T follicular helper cell (primary cell): ENCODE data around the gene TAF1B.

Experiments
- DNase-seq: peaks from one replicate; pipeline ENCODE4 v3.0.0-alpha.2; 2020; ENCODE audit warnings: low read depth

The TAF1B gene

GRCh38 chr2:9941996-9942390 is 98.7 kb downstream of the TAF1B start:
- DNase-seq: no peak

GRCh38 chr2:9944330-9944758 is 101.1 kb downstream of the TAF1B start:
- no peak for DNase-seq

GRCh38 chr2:9945596-9945995 is 102.3 kb downstream of the TAF1B start:
- DNase-seq: no peak

- DNase-seq: no peak
These were observed 102.8 kb downstream of the TAF1B start for GRCh38 chr2:9946076-9946475.

GRCh38 chr2:9946818-9947217 is 103.5 kb downstream of the TAF1B start:
- no peak for DNase-seq

GRCh38 chr2:9948721-9949120 is 105.4 kb downstream of the TAF1B start:
- DNase-seq: no peak

GRCh38 chr2:9949239-9949991 is 106.1 kb downstream of the TAF1B start:
- no peak for DNase-seq

- no peak for DNase-seq
These were observed 106.8 kb downstream of the TAF1B start for GRCh38 chr2:9949992-9950520.

- DNase-seq: peak; percentile 37
These were observed 107.4 kb downstream of the TAF1B start for GRCh38 chr2:9950521-9951271.

- no peak for DNase-seq
These were observed 107.9 kb downstream of the TAF1B start for GRCh38 chr2:9951272-9951521.

GRCh38 chr2:9951522-9952285 is 108.4 kb downstream of the TAF1B start, which contains the start of gene GRHL1:
Gene GRHL1 (plus strand): TSS chr2:9951693. CDS start chr2:9951834, 141 bp downstream.
- DNase-seq: peak; percentile 87

GRCh38 chr2:9952286-9952737 is 109.0 kb downstream of the TAF1B start:
- DNase-seq: no peak

- no peak for DNase-seq
These were observed 109.7 kb downstream of the TAF1B start for GRCh38 chr2:9952856-9953503.

- no peak for DNase-seq
These were observed 110.9 kb downstream of the TAF1B start for GRCh38 chr2:9954136-9954535.

GRCh38 chr2:9958057-9958456 is 114.8 kb downstream of the TAF1B start:
- no peak for DNase-seq

GRCh38 chr2:9959262-9959661 is 116.0 kb downstream of the TAF1B start:
- DNase-seq: no peak

GRCh38 chr2:9961013-9961412 is 117.7 kb downstream of the TAF1B start:
- DNase-seq: no peak

- no peak for DNase-seq
These were observed 121.2 kb downstream of the TAF1B start for GRCh38 chr2:9964334-9964980.

- DNase-seq: no peak
These were observed 122.0 kb downstream of the TAF1B start for GRCh38 chr2:9965119-9965822.

- no peak for DNase-seq
These were observed 123.3 kb downstream of the TAF1B start for GRCh38 chr2:9966491-9967022.
